ENCODE results near the gene RAB18. TPM values are rescaled to one million over a fixed set of nuclear protein-coding genes. Genes with fewer than 3 reads are reported as not detected.
"Not testable (repeated sequence)": the region's sequence is repeated elsewhere in the genome, so short reads cannot be mapped to it uniquely, and the experiment has no call there.

The RAB18 gene
- total RNA-seq, result 10 to 100 TPM; 63.5 to 65.0 TPM

DNA sequence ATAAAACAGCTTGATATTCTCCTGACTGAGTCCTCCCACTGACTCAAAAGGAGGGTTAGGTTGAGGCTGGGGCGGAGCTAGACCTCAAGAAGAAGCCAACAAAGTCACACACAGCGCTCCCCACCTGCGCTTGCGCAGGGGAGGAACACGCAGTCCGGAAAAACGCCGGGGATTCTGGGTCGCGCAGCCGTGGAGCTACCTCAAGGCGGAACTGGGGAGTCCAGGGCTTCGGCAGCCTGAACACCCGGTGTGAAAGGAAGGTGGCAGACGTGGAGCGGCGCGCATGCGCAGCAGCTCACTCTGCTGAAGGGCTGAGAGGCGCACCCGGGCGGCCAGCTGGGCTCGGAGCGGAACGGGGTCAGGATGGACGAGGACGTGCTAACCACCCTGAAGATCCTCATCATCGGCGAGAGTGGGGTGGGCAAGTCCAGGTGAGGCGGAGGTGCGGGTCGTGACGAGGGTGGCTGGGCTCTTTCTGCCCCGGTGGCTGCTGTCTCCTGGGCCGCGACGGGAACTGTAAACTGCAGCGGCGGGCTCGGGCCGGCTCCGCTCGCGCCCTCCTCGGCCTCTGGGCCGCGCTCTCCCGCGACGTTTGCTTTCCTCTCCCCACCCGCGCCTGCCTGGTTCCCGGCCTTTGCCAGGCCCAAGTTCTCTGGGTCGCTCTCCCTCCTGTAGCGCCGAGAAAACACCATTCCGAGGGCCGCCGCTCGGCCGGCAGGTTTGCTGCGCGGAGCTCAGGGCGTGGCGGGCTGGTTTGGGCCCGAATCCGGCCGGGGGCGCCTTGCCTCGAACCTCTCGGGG, at the start of gene RAB18:
TSS of gene RAB18 (plus strand) at position 298 of the 801 bp plus-strand sequence. CDS start at position 364, 66 bp downstream.
- CTCF ChIA-PET, result interaction anchor here (0.6 to 1.0 kb wide), 2 partner anchors 239 to 475 kb away, joined by 3 read pairs; no protein-coding TSS in a partner anchor
- POLR2A ChIA-PET, result interaction anchor here (0.5 to 0.9 kb wide), 2 partner anchors 65 to 350 kb away, joined by 3 to 4 read pairs; partner anchors contain the start of gene YME1L1

DNA sequence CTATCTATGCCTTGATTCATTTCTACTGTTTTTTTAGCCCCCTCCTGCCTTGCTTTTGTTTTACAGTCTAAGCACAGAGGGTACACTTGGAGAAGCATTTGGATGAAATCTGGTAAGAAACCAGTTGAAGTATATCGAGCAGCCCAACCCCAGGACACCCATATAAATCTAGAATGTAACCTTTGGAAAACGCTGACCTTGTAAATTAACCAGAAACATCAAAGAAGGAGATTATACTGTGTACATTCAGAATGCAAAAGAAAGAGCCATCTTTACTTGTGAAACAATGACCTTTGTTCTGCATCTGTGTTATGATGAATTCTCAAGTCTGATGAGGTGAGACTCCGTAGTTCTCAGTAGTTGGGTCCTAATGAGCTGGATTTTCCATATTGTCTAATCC, 49.3 kb upstream of the RAB18 start:
- CTCF ChIA-PET, result no interaction called here
- POLR2A ChIA-PET, result no interaction called here

DNA sequence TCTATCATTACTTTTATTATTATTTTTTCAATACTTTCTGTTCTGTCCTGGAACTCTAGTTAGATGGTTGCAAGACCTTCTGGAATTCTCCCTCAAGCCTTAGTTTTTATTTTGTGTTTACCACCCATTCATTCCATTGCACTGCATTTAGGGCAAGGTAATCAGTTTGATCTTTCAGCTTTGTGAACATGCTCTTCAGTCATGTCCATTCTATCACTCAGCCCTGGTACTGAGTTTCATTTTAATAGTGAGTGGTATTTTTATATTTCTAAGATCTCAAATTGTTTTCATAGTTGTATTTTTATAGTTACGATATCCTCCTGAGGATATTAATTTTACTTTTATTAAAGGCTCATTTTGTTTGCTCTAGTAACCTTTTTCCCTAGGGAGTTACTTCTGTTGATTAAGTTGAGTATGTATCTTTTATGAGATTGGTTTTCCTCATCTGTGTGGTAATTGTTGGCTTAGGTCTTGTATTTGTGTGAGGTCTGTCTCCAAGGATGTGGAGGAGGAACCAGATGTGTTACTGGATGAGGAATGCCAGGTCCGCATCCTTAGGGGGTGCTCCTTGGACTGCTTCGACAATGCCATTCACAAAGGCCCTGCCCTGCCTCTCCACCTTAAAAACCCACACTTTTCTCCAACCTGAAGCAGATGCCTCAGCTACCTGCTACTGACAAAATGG, 46.7 kb upstream of the RAB18 start:
- POLR2A ChIA-PET, result no interaction called here
- CTCF ChIA-PET, result interaction anchor here (0.8 kb wide), 1 partner anchor 23 kb away, joined by 3 read pairs; no protein-coding TSS in a partner anchor

DNA sequence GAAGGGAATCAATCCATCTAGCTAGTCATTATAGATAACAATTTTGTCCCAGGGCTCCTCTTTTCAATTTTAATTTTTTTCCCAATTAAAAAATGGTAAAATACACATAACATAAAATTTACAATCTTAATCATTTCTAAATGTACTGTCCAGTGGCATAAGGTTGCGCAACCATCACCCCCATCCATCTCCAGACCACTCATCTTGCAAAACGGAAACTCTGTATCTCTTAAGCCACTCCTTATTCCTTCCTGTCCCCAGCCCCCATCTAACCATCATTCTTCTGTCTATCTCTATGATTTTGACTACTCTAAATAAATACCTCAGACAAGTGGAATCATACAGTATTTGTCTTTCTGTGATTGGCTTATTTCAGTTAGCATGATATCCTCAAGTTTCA, 46.1 kb upstream of the RAB18 start:
- CTCF ChIA-PET, result no interaction called here

DNA sequence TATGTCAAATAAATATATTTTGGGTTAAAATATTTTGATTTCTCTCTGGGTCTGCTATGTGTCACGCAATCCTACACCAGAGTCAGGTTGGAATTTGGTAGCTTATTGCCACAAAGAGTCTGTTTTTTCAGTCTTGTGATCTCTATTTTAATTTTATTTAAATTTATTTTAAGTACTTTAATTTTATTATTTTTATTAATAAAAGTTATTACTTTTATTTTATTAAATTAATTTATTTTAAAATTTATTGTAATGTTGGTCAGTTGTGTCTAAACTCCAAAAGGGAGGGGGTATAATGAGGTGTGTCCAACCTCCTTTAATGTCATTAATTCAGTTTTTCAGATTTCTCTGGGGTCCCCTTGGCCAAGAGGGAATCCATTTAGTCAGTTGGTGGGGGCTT, 42.8 kb upstream of the RAB18 start:
- ChIA-PET POLR2A (no interaction called here), CTCF (no interaction called here)

More for the DNA sequence above, 46.1 kb upstream of the RAB18 start:
- POLR2A ChIA-PET, result no interaction called here

DNA sequence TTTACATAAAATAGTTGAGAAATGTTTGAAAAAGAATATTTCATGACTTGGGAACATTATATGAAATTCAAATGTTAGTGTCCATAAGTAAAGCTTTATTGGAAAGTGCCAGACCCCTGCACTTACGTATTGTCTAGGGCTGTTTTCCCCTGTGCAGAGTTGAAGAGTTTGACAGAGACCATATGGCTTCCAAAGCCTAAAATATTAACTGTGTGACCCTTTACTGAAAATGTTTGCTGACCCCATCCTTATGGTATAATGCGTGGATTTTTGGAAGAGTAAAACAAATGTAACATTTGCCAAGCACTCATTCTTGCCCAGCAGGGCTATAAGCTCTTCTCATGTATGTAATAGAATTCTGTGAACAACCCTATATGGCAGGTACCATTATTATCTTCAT, 40.1 kb upstream of the RAB18 start:
- ChIA-PET CTCF (no interaction called here), POLR2A (no interaction called here)

DNA sequence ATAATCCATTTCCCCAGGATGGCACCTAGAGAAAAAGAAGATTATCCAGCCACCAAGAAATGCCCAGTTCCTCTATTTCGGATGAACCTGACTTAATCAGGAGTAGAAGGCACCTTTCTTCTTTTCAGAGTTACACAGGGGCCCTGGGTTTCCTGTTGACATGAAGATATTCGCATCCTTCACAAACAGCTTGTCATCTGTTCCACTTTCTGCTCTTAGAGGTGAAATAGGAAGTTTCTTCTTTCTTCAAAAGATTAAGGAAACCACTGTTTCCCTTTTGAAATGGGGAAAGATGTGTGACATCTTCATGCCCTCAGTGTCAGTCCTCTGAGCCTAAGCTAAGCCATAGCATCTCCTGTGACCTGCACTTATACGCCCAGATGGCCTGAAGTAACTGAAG, 39.1 kb upstream of the RAB18 start:
- ChIA-PET CTCF (no interaction called here), POLR2A (interaction anchor here (0.8 kb wide), 1 partner anchor 143 kb away, joined by 3 read pairs; no protein-coding TSS in a partner anchor)

DNA sequence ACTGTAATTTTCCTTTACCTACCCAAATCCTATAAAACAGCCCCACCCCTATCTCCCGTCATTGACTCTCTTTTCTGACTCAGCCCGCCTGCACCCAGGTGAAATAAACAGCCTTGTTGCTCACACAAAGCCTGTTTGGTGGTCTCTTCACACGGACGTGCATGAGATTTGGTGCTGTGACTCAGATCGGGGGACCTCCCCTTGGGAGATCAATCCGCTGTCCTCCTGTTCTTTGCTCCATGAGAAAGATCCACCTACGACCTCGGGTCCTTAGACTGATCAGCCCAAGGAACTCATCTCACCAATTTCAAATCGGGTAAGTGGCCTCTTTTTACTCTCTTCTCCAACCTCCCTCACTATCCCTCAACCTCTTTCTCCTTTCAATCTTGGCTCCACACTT, 38.5 kb upstream of the RAB18 start:
- CTCF ChIA-PET, result not testable (repeated sequence)

DNA sequence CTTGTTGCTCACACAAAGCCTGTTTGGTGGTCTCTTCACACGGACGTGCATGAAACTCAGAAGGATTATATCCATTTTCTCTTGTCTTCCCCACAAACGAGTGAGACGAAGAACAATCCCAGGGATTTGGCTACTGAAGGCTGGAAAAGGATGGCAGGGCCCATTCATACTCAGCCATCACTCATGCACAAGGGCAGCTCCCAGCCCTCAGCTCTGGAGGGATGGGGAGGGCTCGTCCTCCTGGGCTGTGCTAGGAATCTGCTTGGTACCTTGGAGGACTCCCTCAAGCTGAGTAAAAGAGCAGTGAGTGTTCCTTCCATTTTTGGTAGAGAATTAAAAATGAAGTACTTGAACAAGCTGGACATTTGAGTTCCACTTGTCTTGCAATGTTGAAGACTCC, 33.2 kb upstream of the RAB18 start:
- ChIA-PET POLR2A (no interaction called here), CTCF (no interaction called here)

More for the DNA sequence above, 38.5 kb upstream of the RAB18 start:
- POLR2A ChIA-PET, result interaction anchor here (0.8 kb wide), 1 partner anchor 143 kb away, joined by 3 read pairs; no protein-coding TSS in a partner anchor

DNA sequence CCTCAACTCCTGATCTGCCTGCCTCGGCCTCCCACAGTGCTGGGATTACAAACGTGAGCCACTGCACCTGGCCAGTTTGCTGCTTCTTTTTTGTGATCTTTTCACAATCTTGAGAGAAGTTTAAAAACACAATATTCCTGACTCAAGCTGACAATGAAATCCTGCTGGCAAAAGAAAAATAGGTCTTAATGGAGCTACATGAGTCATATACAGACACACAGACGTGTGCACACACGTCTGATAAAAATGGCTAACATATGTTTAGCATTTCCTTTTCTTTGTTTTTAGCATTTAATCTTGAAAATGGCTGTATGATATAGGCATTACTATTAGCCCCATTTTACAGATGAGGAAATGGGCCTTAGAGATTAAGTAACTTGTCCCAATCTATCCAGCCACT, 29.4 kb upstream of the RAB18 start:
- CTCF ChIA-PET, result no interaction called here

DNA sequence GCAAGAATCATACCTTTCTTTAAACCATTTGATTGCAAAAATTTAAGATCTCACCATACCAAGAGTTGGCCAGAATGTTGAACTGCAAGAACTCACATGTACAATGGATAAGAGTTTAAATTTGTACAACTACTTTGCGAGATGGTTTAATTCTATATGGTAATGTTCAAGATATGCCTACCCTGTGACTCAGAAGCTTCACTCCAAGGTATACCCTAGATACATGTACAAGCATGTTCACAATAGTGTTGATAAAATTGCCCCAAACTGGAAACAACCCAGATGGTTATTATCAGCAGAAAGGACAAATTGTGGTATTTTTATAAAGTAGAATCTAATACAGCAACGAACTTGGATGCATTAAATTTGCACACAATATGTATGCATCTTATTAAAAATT, 25.1 kb upstream of the RAB18 start:
- ChIA-PET CTCF (no interaction called here), POLR2A (no interaction called here)

More for the DNA sequence above, 29.4 kb upstream of the RAB18 start:
- POLR2A ChIA-PET, result no interaction called here

DNA sequence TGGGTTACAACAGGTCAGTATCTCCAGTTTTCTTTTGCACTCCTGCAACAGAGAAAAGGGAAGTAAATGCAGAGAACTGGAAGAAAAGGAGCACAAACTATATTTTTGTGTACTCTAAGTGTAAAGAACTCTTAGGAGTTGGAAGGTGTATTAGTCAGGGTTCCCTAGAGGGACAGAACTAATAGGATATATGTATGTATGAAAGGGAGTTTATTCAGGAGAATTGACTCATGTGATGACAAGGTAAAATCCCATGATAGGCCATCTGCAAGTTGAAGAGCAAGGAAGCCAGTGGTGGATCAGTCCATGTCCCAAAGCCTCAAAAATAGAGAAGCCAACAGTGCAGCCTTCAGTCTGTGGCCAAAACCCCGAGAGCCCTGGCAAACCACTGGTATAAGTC, 22.6 kb upstream of the RAB18 start:
- CTCF ChIA-PET, result no interaction called here
- POLR2A ChIA-PET, result no interaction called here

DNA sequence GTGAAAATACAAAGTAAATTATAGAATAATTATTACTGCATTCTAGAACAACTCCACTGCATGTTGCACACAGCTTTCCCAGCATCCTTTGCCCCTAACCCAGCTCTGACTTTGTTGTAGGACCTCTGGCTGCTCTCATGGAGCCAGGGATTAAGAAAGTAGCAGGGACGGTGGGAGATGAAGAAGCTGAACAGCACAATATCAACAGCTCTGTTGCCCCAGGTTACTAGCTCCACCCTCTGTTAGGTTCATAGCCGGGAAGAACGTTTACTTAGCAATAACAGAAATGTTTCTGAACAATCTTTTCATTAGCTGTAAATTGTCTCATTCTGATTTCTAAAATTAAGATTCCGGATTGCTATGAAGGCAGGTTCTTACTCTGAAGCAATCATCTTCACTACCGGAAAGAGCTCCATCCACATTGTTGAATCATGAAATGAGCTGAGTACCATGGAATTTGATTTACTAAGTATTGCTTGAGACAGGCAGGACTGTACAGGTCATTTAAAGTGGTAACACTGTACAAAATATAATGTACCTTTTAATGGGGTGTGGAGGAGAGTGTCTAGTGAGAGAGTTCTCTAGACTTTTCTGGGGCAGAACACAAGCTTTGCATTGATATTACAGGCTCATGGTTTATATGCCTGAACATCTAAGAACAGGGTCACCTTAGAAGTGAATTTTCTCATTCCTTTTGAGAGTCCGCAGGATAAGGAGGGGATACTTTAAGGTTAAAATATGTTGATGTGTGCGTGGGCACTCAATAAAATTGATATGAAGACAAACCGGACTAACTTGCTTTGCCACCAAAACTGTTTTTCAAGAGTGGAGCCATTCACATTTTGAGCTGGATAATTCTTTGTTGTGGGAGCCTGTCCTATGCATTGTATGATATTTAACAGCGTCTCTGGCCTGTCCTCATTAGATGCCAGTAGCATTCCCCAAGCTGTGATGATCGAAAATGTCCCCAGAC, 20.8 kb upstream of the RAB18 start:
- ChIA-PET POLR2A (no interaction called here), CTCF (no interaction called here)

DNA sequence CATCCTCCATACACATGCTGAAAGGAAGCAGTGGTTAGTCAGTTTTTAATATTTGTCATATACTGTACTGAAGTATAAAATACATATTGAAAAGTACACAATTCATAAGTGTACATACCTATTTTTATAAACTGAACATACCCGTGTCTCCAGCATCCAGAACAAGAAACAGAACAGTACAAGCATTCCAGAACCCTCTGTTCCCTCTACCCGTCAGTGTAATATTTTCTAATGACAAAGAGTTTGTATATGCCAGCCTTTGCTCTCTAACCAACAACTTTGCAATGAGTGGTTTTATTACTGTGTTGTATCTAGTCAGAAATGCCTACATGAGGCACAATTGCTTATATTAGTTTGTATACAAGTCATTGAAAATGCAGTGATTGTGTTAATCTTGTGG, 18.7 kb upstream of the RAB18 start:
- POLR2A ChIA-PET, result no interaction called here
- CTCF ChIA-PET, result no interaction called here

DNA sequence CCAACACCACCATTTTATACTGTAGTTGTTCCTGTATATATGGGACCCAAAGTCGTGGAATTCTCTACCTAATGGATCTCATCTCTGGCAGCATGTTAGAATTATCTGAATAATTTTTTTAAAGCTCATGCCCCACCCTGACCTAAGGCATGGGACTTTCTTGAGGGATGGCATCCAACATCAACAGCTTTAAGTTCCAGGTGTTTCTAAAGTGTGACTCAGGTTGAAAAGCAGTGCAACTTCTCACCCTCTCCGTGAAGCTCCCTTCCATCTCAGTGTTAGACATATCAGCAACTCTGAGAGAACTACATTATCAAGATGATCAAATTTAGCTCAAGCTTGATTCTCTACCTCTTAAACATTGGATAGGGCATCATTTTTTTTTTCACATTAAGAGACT, 18.1 kb upstream of the RAB18 start:
- CTCF ChIA-PET, result no interaction called here
- POLR2A ChIA-PET, result no interaction called here

DNA sequence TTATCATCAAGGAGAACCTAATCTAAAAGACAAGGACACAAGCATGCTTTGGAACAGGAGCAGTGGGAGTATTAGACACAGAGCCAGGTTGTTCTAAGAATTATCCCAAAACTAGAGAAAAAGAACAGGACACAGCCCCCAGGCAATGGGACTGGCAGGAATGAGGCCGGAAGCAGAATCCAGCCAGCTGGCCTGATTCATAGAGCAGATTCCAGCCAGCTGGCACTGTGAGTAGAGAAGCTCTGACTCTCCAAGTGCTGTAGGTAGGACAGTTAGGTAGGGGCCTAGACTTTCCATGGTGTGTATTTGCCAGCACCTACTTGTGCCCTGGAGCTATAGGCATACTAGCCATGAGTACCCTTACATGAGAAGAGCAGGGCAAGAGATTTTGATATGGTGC, 13.3 kb upstream of the RAB18 start:
- ChIA-PET POLR2A (no interaction called here), CTCF (no interaction called here)

DNA sequence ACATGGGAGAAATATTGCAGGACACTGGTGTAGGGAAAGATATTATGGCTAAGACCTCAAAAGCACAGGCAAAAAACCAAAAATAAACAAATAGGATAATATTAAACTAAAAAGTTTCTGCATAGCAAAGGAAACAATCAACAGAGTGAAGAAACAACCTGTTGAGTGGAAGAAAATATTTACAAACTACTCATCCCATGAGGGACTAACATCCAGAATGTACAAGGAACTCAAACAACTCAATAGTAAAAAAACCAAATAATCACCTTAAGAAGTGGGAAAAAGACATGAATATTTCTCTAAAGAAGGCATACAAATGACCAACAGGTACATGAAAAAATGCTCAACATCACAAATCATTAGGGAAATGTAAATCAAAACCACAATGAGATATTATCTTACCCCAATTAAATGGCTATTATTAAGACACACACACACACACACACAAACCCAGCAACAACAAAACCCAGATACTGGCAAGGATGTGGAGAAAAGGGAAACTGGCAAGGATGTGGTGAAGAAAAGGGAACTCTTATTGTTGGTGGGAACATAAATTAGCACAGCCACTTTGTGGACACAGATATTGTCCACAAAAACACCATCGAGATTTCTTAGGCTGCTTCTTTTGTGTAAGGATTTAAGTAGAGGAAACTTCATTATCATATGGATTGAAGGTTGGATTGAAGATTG, 9.8 kb upstream of the RAB18 start:
- POLR2A ChIA-PET, result no interaction called here
- CTCF ChIA-PET, result no interaction called here

DNA sequence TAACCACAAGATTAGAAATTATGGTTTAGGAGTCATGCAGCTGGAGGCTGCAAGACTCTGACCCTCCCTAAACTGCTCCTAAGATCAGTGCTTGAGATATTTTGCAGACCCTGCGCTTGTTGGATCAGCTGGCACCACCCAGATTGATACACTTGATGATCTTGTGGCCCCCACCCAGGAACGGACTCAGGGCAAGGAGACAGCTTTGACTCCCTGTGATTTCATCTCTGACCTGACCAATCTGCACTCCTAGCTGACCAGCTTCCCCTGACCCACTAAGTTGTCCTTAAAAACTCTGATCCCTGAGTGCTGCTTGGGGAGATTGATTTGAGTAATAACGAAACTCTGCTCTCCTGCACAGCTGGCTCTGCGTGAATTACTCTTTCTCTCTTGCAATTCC, 8.0 kb upstream of the RAB18 start:
- ChIA-PET POLR2A (no interaction called here), CTCF (no interaction called here)

DNA sequence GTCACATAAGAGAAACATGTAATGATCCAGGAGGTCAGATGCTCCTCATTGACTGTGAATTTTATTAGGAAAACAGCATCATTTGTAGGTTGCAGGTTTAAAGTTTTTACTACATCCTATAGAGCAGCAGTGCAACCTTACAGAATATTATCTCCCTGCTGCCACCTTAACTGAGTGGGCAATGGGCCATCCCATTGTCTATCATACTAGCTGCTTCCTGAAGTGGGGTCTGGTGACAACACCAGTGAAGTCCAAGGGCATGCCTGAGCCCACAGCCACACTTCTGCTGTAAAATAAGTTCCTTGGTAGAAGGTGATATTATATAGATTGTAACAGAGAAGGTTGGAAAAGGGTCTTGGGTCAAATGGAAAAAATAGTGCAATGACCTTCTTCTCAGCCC, 4.0 kb upstream of the RAB18 start:
- ChIA-PET CTCF (no interaction called here), POLR2A (no interaction called here)

DNA sequence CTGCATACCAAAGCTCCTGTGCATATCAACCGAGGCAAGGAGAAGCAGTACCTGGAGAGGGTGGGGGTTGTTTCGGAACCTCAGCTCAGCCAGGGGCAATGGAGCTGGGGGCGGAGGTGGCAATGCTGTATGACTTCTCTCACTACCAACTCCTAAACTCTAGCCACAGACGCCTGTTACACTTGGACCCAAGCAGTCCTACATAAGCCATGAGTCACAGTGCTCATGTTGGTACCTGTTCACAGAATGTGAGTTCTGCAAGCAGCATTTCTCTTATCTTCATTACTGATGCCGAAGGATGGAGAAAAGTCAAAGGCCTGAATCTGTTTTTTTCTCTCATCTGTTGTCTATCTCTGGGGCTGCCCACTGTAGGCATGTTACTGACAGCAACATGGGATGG, 3.2 kb upstream of the RAB18 start:
- POLR2A ChIA-PET, result no interaction called here
- CTCF ChIA-PET, result no interaction called here
